ENCODE data around the gene PPP2R2D. TPM values are rescaled to one million over a fixed set of nuclear protein-coding genes. Genes with fewer than 3 reads are reported as not detected.

Gene PPP2R2D
- polyA plus RNA-seq, 2 donors, result 14.5 to 19.3 TPM

GRCh38 chr10:131923038-131923756 lies 22.4 kb downstream of the PPP2R2D start:
- Histone ChIP-seq H3K4me1 (ENCODE audit: control insufficient read depth in 2 of 2, insufficient read depth in 2 of 2, low read length in 1 of 2) (peaks cover 6 to 15% of the 10 kb centered on the region in 2 donors), H3K27me3 (ENCODE audit: control insufficient read depth in 1 of 2, insufficient read depth in 2 of 2, low read length in 2 of 2) (no peaks in the 10 kb centered on the region), H3K9me3 (ENCODE audit: control insufficient read depth in 2 of 2, insufficient read depth in 1 of 2, low read depth in 1 of 2, low read length in 1 of 2) (peaks cover 0 to 4% of the 10 kb centered on the region in 2 donors), H3K27ac (ENCODE audit: low read depth in 2 of 2, low read length in 1 of 2) (no peak overlapping the region), H3K36me3 (ENCODE audit: control insufficient read depth in 2 of 2, insufficient read depth in 2 of 2, low read length in 1 of 2) (no peaks in the 10 kb centered on the region), H3K4me3 (ENCODE audit: low read depth in 1 of 2, low read length in 2 of 2) (no peak overlapping the region)
- WGBS, 2 donors, result 90 to 93% methylated on average over 11 of the region's 11 CpGs

- no peaks in the 10 kb centered on the region for H3K36me3 ChIP-seq (ENCODE audit: control insufficient read depth in 2 of 2, insufficient read depth in 2 of 2, low read length in 1 of 2)
- H3K9me3 ChIP-seq (ENCODE audit: control insufficient read depth in 2 of 2, insufficient read depth in 1 of 2, low read depth in 1 of 2, low read length in 1 of 2), result peaks cover 0 to 4% of the 10 kb centered on the region in 2 donors
- H3K4me1 ChIP-seq (ENCODE audit: control insufficient read depth in 2 of 2, insufficient read depth in 2 of 2, low read length in 1 of 2), result peaks cover 12 to 14% of the 10 kb centered on the region in 2 donors
- H3K27ac ChIP-seq (ENCODE audit: low read depth in 2 of 2, low read length in 1 of 2), result no peak overlapping the region
- H3K27me3 ChIP-seq (ENCODE audit: control insufficient read depth in 1 of 2, insufficient read depth in 2 of 2, low read length in 2 of 2), result no peaks in the 10 kb centered on the region
- no peak overlapping the region for H3K4me3 ChIP-seq (ENCODE audit: low read depth in 1 of 2, low read length in 2 of 2)
Measured at GRCh38 chr10:131925011-131925649, 24.3 kb downstream of the PPP2R2D start.

- Histone ChIP-seq H3K36me3 (ENCODE audit: control insufficient read depth in 2 of 2, insufficient read depth in 2 of 2, low read length in 1 of 2) (no peaks in the 10 kb centered on the region), H3K4me1 (ENCODE audit: control insufficient read depth in 2 of 2, insufficient read depth in 2 of 2, low read length in 1 of 2) (peaks cover 11 to 14% of the 10 kb centered on the region in 2 donors), H3K9me3 (ENCODE audit: control insufficient read depth in 2 of 2, insufficient read depth in 1 of 2, low read depth in 1 of 2, low read length in 1 of 2) (peaks cover 0 to 4% of the 10 kb centered on the region in 2 donors), H3K4me3 (ENCODE audit: low read depth in 1 of 2, low read length in 2 of 2) (no peak overlapping the region), H3K27me3 (ENCODE audit: control insufficient read depth in 1 of 2, insufficient read depth in 2 of 2, low read length in 2 of 2) (no peaks in the 10 kb centered on the region), H3K27ac (ENCODE audit: low read depth in 2 of 2, low read length in 1 of 2) (peak overlapping the region in 1 of 2 donors; percentile 40)
- 94 to 96% methylated on average over 9 of the region's 9 CpGs for WGBS, 2 donors
Measured at GRCh38 chr10:131925716-131926115, 24.9 kb downstream of the PPP2R2D start.

- no peak overlapping the region for H3K4me3 ChIP-seq (ENCODE audit: low read depth in 1 of 2, low read length in 2 of 2)
- no peaks in the 10 kb centered on the region for H3K27me3 ChIP-seq (ENCODE audit: control insufficient read depth in 1 of 2, insufficient read depth in 2 of 2, low read length in 2 of 2)
- H3K4me1 ChIP-seq (ENCODE audit: control insufficient read depth in 2 of 2, insufficient read depth in 2 of 2, low read length in 1 of 2), result peaks cover 7 to 14% of the 10 kb centered on the region in 2 donors
- no peak overlapping the region for H3K27ac ChIP-seq (ENCODE audit: low read depth in 2 of 2, low read length in 1 of 2)
- no peaks in the 10 kb centered on the region for H3K36me3 ChIP-seq (ENCODE audit: control insufficient read depth in 2 of 2, insufficient read depth in 2 of 2, low read length in 1 of 2)
- 98% methylated on average over 10 of the region's 10 CpGs for WGBS, 2 donors
- peaks cover 0 to 4% of the 10 kb centered on the region in 2 donors for H3K9me3 ChIP-seq (ENCODE audit: control insufficient read depth in 2 of 2, insufficient read depth in 1 of 2, low read depth in 1 of 2, low read length in 1 of 2)
Measured at GRCh38 chr10:131926253-131926652, 25.4 kb downstream of the PPP2R2D start.

- H3K36me3 ChIP-seq (ENCODE audit: control insufficient read depth in 2 of 2, insufficient read depth in 2 of 2, low read length in 1 of 2), result peaks cover 0 to under 1% of the 10 kb centered on the region in 2 donors
- H3K4me1 ChIP-seq (ENCODE audit: control insufficient read depth in 2 of 2, insufficient read depth in 2 of 2, low read length in 1 of 2), result peaks cover 5 to 17% of the 10 kb centered on the region in 2 donors
- H3K4me3 ChIP-seq (ENCODE audit: low read depth in 1 of 2, low read length in 2 of 2), result no peak overlapping the region
- 96 to 97% methylated on average over 28 of the region's 28 CpGs for WGBS, 2 donors
- no peaks in the 10 kb centered on the region for H3K27me3 ChIP-seq (ENCODE audit: control insufficient read depth in 1 of 2, insufficient read depth in 2 of 2, low read length in 2 of 2)
- H3K27ac ChIP-seq (ENCODE audit: low read depth in 2 of 2, low read length in 1 of 2), result no peak overlapping the region
- H3K9me3 ChIP-seq (ENCODE audit: control insufficient read depth in 2 of 2, insufficient read depth in 1 of 2, low read depth in 1 of 2, low read length in 1 of 2), result peaks cover 0 to 4% of the 10 kb centered on the region in 2 donors
Measured at GRCh38 chr10:131926743-131927595, 26.2 kb downstream of the PPP2R2D start.

GRCh38 chr10:131928248-131929095 lies 27.7 kb downstream of the PPP2R2D start:
- H3K4me3 ChIP-seq (ENCODE audit: low read depth in 1 of 2, low read length in 2 of 2), result no peak overlapping the region
- 64 to 76% methylated on average over 18 of the region's 18 CpGs for WGBS, 2 donors
- no peaks in the 10 kb centered on the region for H3K27me3 ChIP-seq (ENCODE audit: control insufficient read depth in 1 of 2, insufficient read depth in 2 of 2, low read length in 2 of 2)
- H3K36me3 ChIP-seq (ENCODE audit: control insufficient read depth in 2 of 2, insufficient read depth in 2 of 2, low read length in 1 of 2), result peaks cover 0 to 2% of the 10 kb centered on the region in 2 donors
- H3K9me3 ChIP-seq (ENCODE audit: control insufficient read depth in 2 of 2, insufficient read depth in 1 of 2, low read depth in 1 of 2, low read length in 1 of 2), result peaks cover 0 to 4% of the 10 kb centered on the region in 2 donors
- H3K4me1 ChIP-seq (ENCODE audit: control insufficient read depth in 2 of 2, insufficient read depth in 2 of 2, low read length in 1 of 2), result peaks cover 9 to 17% of the 10 kb centered on the region in 2 donors
- no peak overlapping the region for H3K27ac ChIP-seq (ENCODE audit: low read depth in 2 of 2, low read length in 1 of 2)

GRCh38 chr10:131929122-131929845 lies 28.5 kb downstream of the PPP2R2D start:
- H3K27ac ChIP-seq (ENCODE audit: low read depth in 2 of 2, low read length in 1 of 2), result no peak overlapping the region
- H3K9me3 ChIP-seq (ENCODE audit: control insufficient read depth in 2 of 2, insufficient read depth in 1 of 2, low read depth in 1 of 2, low read length in 1 of 2), result peaks cover 0 to 4% of the 10 kb centered on the region in 2 donors
- WGBS, 2 donors, result 73 to 87% methylated on average over 23 of the region's 23 CpGs
- H3K27me3 ChIP-seq (ENCODE audit: control insufficient read depth in 1 of 2, insufficient read depth in 2 of 2, low read length in 2 of 2), result no peaks in the 10 kb centered on the region
- peaks cover 10 to 17% of the 10 kb centered on the region in 2 donors for H3K4me1 ChIP-seq (ENCODE audit: control insufficient read depth in 2 of 2, insufficient read depth in 2 of 2, low read length in 1 of 2)
- no peak overlapping the region for H3K4me3 ChIP-seq (ENCODE audit: low read depth in 1 of 2, low read length in 2 of 2)
- peaks cover 0 to 2% of the 10 kb centered on the region in 2 donors for H3K36me3 ChIP-seq (ENCODE audit: control insufficient read depth in 2 of 2, insufficient read depth in 2 of 2, low read length in 1 of 2)

- Histone ChIP-seq H3K9me3 (ENCODE audit: control insufficient read depth in 2 of 2, insufficient read depth in 1 of 2, low read depth in 1 of 2, low read length in 1 of 2) (peaks cover 0 to 4% of the 10 kb centered on the region in 2 donors), H3K4me3 (ENCODE audit: low read depth in 1 of 2, low read length in 2 of 2) (no peak overlapping the region), H3K27ac (ENCODE audit: low read depth in 2 of 2, low read length in 1 of 2) (no peak overlapping the region), H3K4me1 (ENCODE audit: control insufficient read depth in 2 of 2, insufficient read depth in 2 of 2, low read length in 1 of 2) (peaks cover 10 to 17% of the 10 kb centered on the region in 2 donors), H3K27me3 (ENCODE audit: control insufficient read depth in 1 of 2, insufficient read depth in 2 of 2, low read length in 2 of 2) (no peaks in the 10 kb centered on the region), H3K36me3 (ENCODE audit: control insufficient read depth in 2 of 2, insufficient read depth in 2 of 2, low read length in 1 of 2) (peaks cover 2 to 3% of the 10 kb centered on the region in 2 donors)
- 86 to 87% methylated on average over 4 of the region's 4 CpGs for WGBS, 2 donors
Measured at GRCh38 chr10:131930150-131930549, 29.3 kb downstream of the PPP2R2D start.

Data from esophagus (tissue), 2 donors.